CD4-positive, alpha-beta T cell (primary cell): Measurements from ENCODE around the gene RFC4. TPM values are rescaled to one million over a fixed set of nuclear protein-coding genes. Genes with fewer than 3 reads are reported as not detected.

Source experiments
- ATAC-seq: fragments of 200-7000 bp; cut with Tn5 transposase; one replicate; pipeline ENCODE4 v1.10.0; 2022; ENCODE audit warnings: mild to moderate bottlenecking; ENCODE audit not compliant: poor library complexity
- CTCF ChIA-PET: fragments of 350-600 bp; sonication (Branson Sonifier 250); formaldehyde crosslinking; loops from one replicate; lab custom pipeline; 2021; ENCODE audit warnings: antibody characterized with exemption, inconsistent platforms; lab: Charles Lee
- POLR2A ChIA-PET: fragments of 350-600 bp; sonication (Branson Sonifier 250); formaldehyde crosslinking; loops from one replicate; lab custom pipeline; 2021; ENCODE audit warnings: antibody characterized with exemption, inconsistent platforms; lab: Charles Lee
- DNase-seq, 14 experiments: peaks; one replicate each; pipeline ENCODE4 v3.0.0-alpha.2; 2013 to 2020; ENCODE audit warnings: mixed read lengths in 2 of 14
- H3K27ac ChIP-seq, 2 donors: one replicate each; pipeline versions ENCODE4 v1.5.1 to v1.7.0; 2013; ENCODE audit warnings: low read length in 2 of 2, low read depth in 1 of 2, mild to moderate bottlenecking in 1 of 2
- H3K27me3 ChIP-seq, 2 experiments: 1 replicate in 1 of 2; 2 replicates in 1 of 2; pipeline versions ENCODE4 v1.6.1 to v1.7.0; 2013; ENCODE audit warnings: low read length in 2 of 2, control low read depth in 1 of 2, mild to moderate bottlenecking in 1 of 2, moderate library complexity in 1 of 2; ENCODE audit not compliant: insufficient read depth in 2 of 2, control insufficient read depth in 1 of 2
- H3K36me3 ChIP-seq: one replicate; pipeline ENCODE4 v1.6.1; 2013; ENCODE audit warnings: low read length, control low read depth; ENCODE audit not compliant: insufficient read depth
- H3K4me1 ChIP-seq: one replicate; pipeline ENCODE4 v1.6.1; 2013; ENCODE audit warnings: low read length, control low read depth; ENCODE audit not compliant: insufficient read depth
- H3K4me3 ChIP-seq: one replicate; pipeline ENCODE4 v1.5.1; 2013; ENCODE audit warnings: mild to moderate bottlenecking, low read length, moderate library complexity
- H3K9me3 ChIP-seq, 2 experiments: 1 replicate in 1 of 2; 2 replicates in 1 of 2; pipeline versions ENCODE4 v1.6.1 to v1.7.0; 2013; ENCODE audit warnings: low read length in 2 of 2, mild to moderate bottlenecking in 2 of 2, control low read depth in 1 of 2, moderate library complexity in 1 of 2; ENCODE audit not compliant: control insufficient read depth in 1 of 2, insufficient read depth in 1 of 2
- H3K27ac Mint-ChIP-seq: one replicate; pipeline ENCODE4 v1.8.0; 2020; ENCODE audit warnings: mixed read lengths
- H3K27me3 Mint-ChIP-seq: one replicate; pipeline ENCODE4 v1.8.0; 2021; ENCODE audit warnings: mixed read lengths
- H3K36me3 Mint-ChIP-seq: one replicate; pipeline ENCODE4 v1.8.0; 2021; ENCODE audit warnings: low read depth, mixed read lengths
- H3K4me1 Mint-ChIP-seq: one replicate; pipeline ENCODE4 v1.8.0; 2021; ENCODE audit warnings: low read depth, mixed read lengths
- H3K4me3 Mint-ChIP-seq: one replicate; pipeline ENCODE4 v1.8.0; 2020; ENCODE audit warnings: mild to moderate bottlenecking, mixed read lengths
- H3K9me3 Mint-ChIP-seq: one replicate; pipeline ENCODE4 v1.8.0; 2020; ENCODE audit warnings: mixed read lengths
- intact Hi-C, 2 experiments: fragments of 100-400 bp; cut with DNase I in 1 of 2; cut with micrococcal nuclease in 1 of 2; formaldehyde crosslinking; loops; one replicate each; pipeline versions ENCODE4 v1.15.1 to v1.9.0; 2023 to 2025; cut with DNase I, micrococcal nuclease
- total RNA-seq, 174 experiments: library from RNA in 2 of 174; stranded (reverse) in 2 of 174; gene quantifications; one replicate each; pipeline ENCODE4 v1.2.3 and lab custom pipeline; 2021 to 2026
- TF ChIP-seq, protein P1 (sequence below): fragments of 200-600 bp; IDR thresholded peaks from one replicate; pipeline ENCODE4 v1.8.0; 2022; ENCODE audit warnings: antibody characterized with exemption, mild to moderate bottlenecking

The RFC4 gene
- total RNA-seq, 2 experiments from 2014 or later = 8.6 to 12.6 TPM

GRCh38 chr3:186760897-186761447 is 45.3 kb downstream of the RFC4 start:
- Mint-ChIP-seq H3K27me3 (no peaks in the 10 kb centered on the region), H3K4me3 (no peak overlapping the region), H3K27ac (no peak overlapping the region), H3K4me1 (no peaks in the 10 kb centered on the region), H3K36me3 (no peaks in the 10 kb centered on the region), H3K9me3 (no peaks in the 10 kb centered on the region)
- intact Hi-C loops = no loop called here
- TF ChIP-seq, protein P1, sequence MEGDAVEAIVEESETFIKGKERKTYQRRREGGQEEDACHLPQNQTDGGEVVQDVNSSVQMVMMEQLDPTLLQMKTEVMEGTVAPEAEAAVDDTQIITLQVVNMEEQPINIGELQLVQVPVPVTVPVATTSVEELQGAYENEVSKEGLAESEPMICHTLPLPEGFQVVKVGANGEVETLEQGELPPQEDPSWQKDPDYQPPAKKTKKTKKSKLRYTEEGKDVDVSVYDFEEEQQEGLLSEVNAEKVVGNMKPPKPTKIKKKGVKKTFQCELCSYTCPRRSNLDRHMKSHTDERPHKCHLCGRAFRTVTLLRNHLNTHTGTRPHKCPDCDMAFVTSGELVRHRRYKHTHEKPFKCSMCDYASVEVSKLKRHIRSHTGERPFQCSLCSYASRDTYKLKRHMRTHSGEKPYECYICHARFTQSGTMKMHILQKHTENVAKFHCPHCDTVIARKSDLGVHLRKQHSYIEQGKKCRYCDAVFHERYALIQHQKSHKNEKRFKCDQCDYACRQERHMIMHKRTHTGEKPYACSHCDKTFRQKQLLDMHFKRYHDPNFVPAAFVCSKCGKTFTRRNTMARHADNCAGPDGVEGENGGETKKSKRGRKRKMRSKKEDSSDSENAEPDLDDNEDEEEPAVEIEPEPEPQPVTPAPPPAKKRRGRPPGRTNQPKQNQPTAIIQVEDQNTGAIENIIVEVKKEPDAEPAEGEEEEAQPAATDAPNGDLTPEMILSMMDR = no peak
- DNase-seq = no peak
- no peak overlapping the region for H3K27ac ChIP-seq
- no peaks in the 10 kb centered on the region for H3K27me3 ChIP-seq
- no peaks in the 10 kb centered on the region for H3K36me3 ChIP-seq
- ATAC-seq = no peak
- no peaks in the 10 kb centered on the region for H3K9me3 ChIP-seq
- no peak overlapping the region for H3K4me3 ChIP-seq
- POLR2A ChIA-PET = no interaction called here
- CTCF ChIA-PET = no interaction called here
- no peaks in the 10 kb centered on the region for H3K4me1 ChIP-seq

DNA sequence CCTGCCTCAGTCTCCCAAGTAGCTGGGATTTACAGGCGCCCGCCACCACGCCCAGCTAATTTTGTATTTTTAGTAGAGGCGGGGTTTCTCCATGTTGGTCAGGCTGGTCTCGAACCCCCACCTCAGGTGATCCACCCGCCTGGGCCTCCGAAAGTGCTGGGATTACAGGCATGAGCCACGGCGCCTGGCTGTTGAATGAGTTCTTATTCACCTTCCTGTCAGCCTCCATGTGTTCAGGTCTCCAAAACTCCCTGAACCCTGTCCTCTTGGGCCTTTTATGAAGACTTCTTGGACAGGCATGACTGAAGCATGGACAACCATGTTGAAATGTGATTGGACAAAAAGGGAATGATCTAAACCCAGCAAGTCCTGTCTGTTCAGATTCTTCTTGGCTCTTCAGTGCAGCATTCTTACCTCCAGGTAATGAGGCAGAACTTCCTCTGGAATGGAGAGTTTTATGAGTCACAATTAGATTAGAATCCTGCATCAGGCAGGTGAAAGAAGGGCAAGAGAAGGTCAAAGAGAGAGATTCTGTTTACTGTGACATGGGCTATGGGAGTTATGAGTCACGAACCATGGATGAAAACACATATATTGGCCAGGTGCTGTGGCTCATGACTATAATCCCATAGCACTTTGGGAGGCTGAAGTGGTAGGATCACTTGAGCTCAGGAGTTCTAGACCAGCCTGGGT is 46.0 kb downstream of the RFC4 start:
- Histone ChIP-seq H3K4me3 (no peak overlapping the region), H3K4me1 (no peaks in the 10 kb centered on the region), H3K36me3 (no peaks in the 10 kb centered on the region), H3K9me3 (no peaks in the 10 kb centered on the region), H3K27ac (no peak overlapping the region), H3K27me3 (no peaks in the 10 kb centered on the region)
- H3K36me3 Mint-ChIP-seq = no peaks in the 10 kb centered on the region
- no peaks in the 10 kb centered on the region for H3K9me3 Mint-ChIP-seq
- H3K4me1 Mint-ChIP-seq = no peaks in the 10 kb centered on the region
- no peak for DNase-seq
- TF ChIP-seq, protein P1 = no peak
- no peak overlapping the region for H3K27ac Mint-ChIP-seq
- H3K4me3 Mint-ChIP-seq = no peak overlapping the region
- ATAC-seq = no peak
- no peaks in the 10 kb centered on the region for H3K27me3 Mint-ChIP-seq
- intact Hi-C loops = no loop called here
- POLR2A ChIA-PET = no interaction called here
- CTCF ChIA-PET = no interaction called here

GRCh38 chr3:186759231-186759930 is 46.9 kb downstream of the RFC4 start:
- Mint-ChIP-seq H3K36me3 (no peaks in the 10 kb centered on the region), H3K4me1 (no peaks in the 10 kb centered on the region), H3K4me3 (no peak overlapping the region), H3K27ac (no peak overlapping the region), H3K9me3 (no peaks in the 10 kb centered on the region), H3K27me3 (no peaks in the 10 kb centered on the region)
- Histone ChIP-seq H3K36me3 (no peaks in the 10 kb centered on the region), H3K27ac (no peak overlapping the region), H3K4me1 (no peaks in the 10 kb centered on the region), H3K9me3 (no peaks in the 10 kb centered on the region), H3K4me3 (no peak overlapping the region), H3K27me3 (no peaks in the 10 kb centered on the region)
- intact Hi-C loops = no loop called here
- CTCF ChIA-PET = no interaction called here
- DNase-seq = no peak
- TF ChIP-seq, protein P1 = no peak
- no peak for ATAC-seq
- POLR2A ChIA-PET = no interaction called here
